Ascending aorta (tissue), 2 donors: ENCODE data around the gene SERGEF. TPM values are rescaled to one million over a fixed set of nuclear protein-coding genes. Genes with fewer than 3 reads are reported as not detected.
"Not testable (repeated sequence)": the region's sequence is repeated elsewhere in the genome, so short reads cannot be mapped to it uniquely, and the experiment has no call there.

Experiments used
- DNase-seq, 2 donors: peaks; one replicate each; pipeline ENCODE4 v3.0.0-alpha.2; 2019; ENCODE audit warnings: low spot score in 2 of 2
- H3K27ac ChIP-seq, 2 donors: fragments of 200-600 bp; sonication (generic); one replicate each; pipeline ENCODE4 v1.5.1; 2016 to 2017; ENCODE audit warnings: mild to moderate bottlenecking in 1 of 2
- H3K27me3 ChIP-seq: fragments of 200-600 bp; sonication (generic); one replicate; pipeline ENCODE4 v1.5.1; 2017
- H3K36me3 ChIP-seq, 2 donors: fragments of 200-600 bp; sonication (generic); one replicate each; pipeline ENCODE4 v1.5.1; 2016
- H3K4me1 ChIP-seq, 2 donors: fragments of 200-600 bp; sonication (generic); one replicate each; pipeline ENCODE4 v1.5.1; 2016 to 2017; ENCODE audit warnings: mild to moderate bottlenecking in 1 of 2
- H3K4me3 ChIP-seq, 2 donors: fragments of 200-600 bp; sonication (generic); one replicate each; pipeline ENCODE4 v1.5.1; 2016 to 2017; ENCODE audit warnings: mild to moderate bottlenecking in 1 of 2
- H3K9me3 ChIP-seq, 2 donors: fragments of 200-600 bp; sonication (generic); one replicate each; pipeline ENCODE4 v1.5.1; 2016
- intact Hi-C: fragments of 100-400 bp; cut with DNase I; formaldehyde crosslinking; loops from one replicate; pipeline ENCODE4 v1.15.1; 2023
- total RNA-seq: library from RNA; depleted of rRNA; stranded (reverse); fragments of >200 nt; gene quantifications from one replicate; pipeline ENCODE4 v1.1.0, GENCODE V29; 2016
- TF ChIP-seq, protein P1 (sequence below), 3 experiments: fragments of 200-600 bp in 2 of 3; fragments of 450-650 bp in 1 of 3; sonication (generic) in 2 of 3; IDR thresholded peaks; one replicate each; pipeline ENCODE4 v1.5.1; 2016 to 2019; ENCODE audit warnings: antibody characterized with exemption in 3 of 3, mild to moderate bottlenecking in 1 of 3, moderate library complexity in 1 of 3

The SERGEF gene
- total RNA-seq, 1 donor from 2014 or later: 13.6 TPM

DNA sequence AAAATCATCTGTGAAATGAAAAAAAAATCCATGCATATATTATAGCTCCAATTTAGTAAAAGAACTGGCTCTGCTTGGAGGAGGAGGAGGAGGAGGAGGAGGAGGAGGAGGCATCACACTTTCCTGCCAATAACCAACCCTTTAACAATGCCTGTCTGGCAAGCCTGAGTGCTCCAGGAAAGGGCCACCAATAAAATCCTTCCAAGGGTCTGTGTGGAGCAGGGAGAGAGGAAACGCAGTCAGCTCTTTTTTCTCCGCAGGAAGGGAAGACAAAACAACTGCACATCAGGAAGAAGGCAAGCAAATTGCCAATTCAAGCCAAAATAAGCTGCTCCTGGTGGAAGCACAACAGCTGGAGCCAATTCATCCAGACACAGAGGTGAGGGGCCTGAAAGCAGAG, 139.3 kb downstream of the SERGEF start:
- Histone ChIP-seq H3K4me3 (no peak overlapping the region), H3K4me1 (no peaks in the 10 kb centered on the region), H3K27ac (no peak overlapping the region), H3K9me3 (no peaks in the 10 kb centered on the region), H3K36me3 (peaks cover 0 to 2% of the 10 kb centered on the region in 2 donors), H3K27me3 (no peaks in the 10 kb centered on the region)
- intact Hi-C loops: no loop called here
- TF ChIP-seq, protein P1, sequence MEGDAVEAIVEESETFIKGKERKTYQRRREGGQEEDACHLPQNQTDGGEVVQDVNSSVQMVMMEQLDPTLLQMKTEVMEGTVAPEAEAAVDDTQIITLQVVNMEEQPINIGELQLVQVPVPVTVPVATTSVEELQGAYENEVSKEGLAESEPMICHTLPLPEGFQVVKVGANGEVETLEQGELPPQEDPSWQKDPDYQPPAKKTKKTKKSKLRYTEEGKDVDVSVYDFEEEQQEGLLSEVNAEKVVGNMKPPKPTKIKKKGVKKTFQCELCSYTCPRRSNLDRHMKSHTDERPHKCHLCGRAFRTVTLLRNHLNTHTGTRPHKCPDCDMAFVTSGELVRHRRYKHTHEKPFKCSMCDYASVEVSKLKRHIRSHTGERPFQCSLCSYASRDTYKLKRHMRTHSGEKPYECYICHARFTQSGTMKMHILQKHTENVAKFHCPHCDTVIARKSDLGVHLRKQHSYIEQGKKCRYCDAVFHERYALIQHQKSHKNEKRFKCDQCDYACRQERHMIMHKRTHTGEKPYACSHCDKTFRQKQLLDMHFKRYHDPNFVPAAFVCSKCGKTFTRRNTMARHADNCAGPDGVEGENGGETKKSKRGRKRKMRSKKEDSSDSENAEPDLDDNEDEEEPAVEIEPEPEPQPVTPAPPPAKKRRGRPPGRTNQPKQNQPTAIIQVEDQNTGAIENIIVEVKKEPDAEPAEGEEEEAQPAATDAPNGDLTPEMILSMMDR (IDR thresholded peaks at IDR 0.05): no peak
- DNase-seq: no peak

DNA sequence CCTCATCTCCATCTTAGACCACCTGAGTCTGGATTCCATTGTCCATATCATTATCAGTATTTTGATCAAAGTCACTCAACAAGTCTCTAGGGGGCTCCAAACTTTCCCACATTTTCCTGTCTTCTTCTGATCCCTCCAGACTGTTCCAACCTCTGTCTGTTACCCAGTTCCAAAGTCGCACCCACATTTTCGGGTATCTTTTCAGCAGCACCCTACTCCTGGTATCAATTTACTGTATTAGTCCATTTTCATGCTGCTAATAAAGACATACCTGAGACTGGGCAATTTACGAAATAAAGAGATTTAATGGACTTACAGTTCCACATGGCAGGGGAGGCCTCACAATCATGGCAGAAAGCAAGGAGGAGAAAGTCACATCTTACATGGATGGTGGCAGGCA, 144.4 kb downstream of the SERGEF start:
- H3K27ac ChIP-seq, DNase-seq, H3K27me3 ChIP-seq, intact Hi-C loops, H3K4me3 ChIP-seq, H3K4me1 ChIP-seq, H3K9me3 ChIP-seq, H3K36me3 ChIP-seq: not testable (repeated sequence)

DNA sequence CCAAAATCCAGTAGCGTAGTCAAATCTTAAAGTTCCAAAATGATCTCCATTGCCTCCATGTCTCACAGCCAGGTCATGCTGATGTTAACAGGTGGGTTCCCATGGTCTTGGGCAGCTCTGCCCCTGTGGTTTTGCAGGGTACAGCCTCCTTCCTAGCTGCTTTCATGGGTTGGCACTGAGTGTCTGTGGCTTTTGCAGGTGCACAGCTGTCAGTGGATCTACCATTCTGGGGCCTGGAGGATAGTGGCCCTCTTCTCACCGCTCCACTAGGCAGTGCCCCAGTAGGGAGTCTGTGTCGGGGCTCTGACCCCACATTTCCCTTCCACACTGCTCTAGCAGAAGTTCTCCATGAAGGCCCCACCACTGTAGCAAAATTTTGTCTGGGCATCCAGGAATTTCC, 145.5 kb downstream of the SERGEF start:
- H3K4me3 ChIP-seq: no peak overlapping the region
- TF ChIP-seq, protein P1 (IDR thresholded peaks at IDR 0.05): no peak
- H3K36me3 ChIP-seq: no peaks in the 10 kb centered on the region
- H3K4me1 ChIP-seq: no peaks in the 10 kb centered on the region
- DNase-seq: no peak
- no peak overlapping the region for H3K27ac ChIP-seq
- H3K9me3 ChIP-seq: no peaks in the 10 kb centered on the region
- intact Hi-C loops: no loop called here
- no peaks in the 10 kb centered on the region for H3K27me3 ChIP-seq

DNA sequence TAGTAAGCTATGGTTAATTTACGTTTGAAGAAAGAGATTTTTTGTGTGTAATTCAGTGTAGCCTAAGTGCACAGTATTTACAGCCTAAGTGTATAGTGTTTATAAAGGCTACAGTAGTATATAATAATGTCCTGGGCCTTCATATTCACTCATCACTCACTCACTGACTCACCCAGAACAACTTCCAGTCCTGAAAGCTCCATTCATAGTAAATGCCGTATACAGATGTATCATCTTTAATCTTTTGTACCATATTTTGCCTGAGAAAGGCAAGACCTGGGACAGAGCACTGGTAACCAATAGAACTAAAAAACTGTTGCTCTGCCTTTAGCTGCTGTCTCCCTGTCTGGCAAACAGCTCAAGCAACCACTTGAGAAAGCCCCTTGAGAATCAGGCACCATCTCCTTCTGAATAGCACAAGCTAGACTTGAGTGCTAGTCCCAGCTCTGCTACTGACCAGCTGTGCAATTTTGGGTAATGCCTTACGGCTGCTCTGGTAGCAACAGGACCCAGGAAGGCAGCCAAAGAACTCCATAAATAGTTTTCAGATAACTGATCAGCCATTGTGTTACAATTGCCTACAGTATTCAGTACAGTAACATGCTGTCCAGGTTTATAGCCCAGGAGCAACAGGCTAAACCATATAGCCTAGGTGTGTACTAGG, 146.9 kb downstream of the SERGEF start:
- TF ChIP-seq, protein P1 (IDR thresholded peaks at IDR 0.05): no peak
- DNase-seq: no peak
- H3K4me3 ChIP-seq: no peak overlapping the region
- no peaks in the 10 kb centered on the region for H3K27me3 ChIP-seq
- no peaks in the 10 kb centered on the region for H3K9me3 ChIP-seq
- H3K36me3 ChIP-seq: no peaks in the 10 kb centered on the region
- H3K27ac ChIP-seq: no peak overlapping the region
- no peaks in the 10 kb centered on the region for H3K4me1 ChIP-seq
- intact Hi-C loops: no loop called here

DNA sequence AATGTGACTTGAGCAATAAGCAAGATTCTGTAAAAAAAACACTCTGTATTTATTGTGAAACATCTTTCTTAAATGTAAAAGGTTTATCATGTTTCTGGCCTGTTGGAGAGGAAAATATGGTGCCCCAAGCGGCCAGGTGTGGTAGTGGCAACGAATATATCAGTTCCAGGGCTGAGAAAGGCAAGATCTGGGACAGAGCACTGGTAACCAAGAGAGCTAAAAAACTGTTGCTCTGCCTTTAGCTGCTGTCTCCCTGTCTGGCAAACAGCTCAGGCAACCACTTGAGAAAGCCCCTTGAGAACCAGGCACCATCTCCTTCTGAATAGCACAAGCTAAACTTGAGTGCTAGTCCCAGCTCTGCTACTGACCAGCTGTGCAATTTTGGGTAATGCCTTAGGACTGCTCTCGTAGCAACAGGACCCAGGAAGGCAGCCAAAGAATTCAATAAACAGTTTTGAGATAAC, 148.3 kb downstream of the SERGEF start:
- no peaks in the 10 kb centered on the region for H3K4me1 ChIP-seq
- intact Hi-C loops: no loop called here
- H3K9me3 ChIP-seq: no peaks in the 10 kb centered on the region
- TF ChIP-seq, protein P1 (IDR thresholded peaks at IDR 0.05): no peak
- H3K27ac ChIP-seq: no peak overlapping the region
- no peaks in the 10 kb centered on the region for H3K36me3 ChIP-seq
- H3K27me3 ChIP-seq: no peaks in the 10 kb centered on the region
- DNase-seq: no peak
- H3K4me3 ChIP-seq: no peak overlapping the region

DNA sequence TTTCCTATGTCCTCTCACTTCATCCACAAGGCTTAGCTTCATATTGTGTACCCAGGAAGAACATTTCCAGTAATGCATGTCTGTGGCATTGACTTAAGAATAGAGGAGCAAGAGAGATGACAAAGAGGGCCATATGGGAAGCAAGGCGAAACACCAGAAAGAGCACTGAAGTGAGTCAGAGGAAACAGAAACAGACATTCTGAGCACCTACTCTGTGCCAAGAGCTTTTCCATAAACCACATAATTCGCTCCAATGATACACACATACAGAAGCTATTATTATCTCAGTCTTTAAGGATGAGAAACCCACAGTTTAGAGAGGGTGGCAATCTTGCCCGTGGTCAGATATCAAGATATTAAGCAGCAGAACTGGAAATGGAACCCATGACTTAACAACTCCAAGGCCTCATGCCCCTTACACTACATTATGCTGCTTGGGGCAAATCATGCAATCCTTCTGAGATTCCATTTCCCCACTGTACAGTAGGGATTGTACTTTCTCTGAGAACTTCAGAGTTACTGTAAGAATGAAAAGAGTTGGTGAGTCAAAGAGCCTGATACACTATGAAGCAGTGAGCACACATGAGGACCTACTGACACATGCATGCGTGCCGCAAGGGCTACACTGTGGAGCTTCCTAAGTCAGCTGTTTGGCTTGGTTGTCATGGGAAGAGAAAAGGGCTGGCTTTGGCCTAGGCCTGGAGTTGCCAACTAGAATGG, 151.7 kb downstream of the SERGEF start:
- no peak for DNase-seq
- H3K4me1 ChIP-seq: no peaks in the 10 kb centered on the region
- no peaks in the 10 kb centered on the region for H3K27me3 ChIP-seq
- no peak overlapping the region for H3K27ac ChIP-seq
- H3K4me3 ChIP-seq: no peak overlapping the region
- intact Hi-C loops: no loop called here
- TF ChIP-seq, protein P1 (IDR thresholded peaks at IDR 0.05): no peak
- no peaks in the 10 kb centered on the region for H3K9me3 ChIP-seq
- no peaks in the 10 kb centered on the region for H3K36me3 ChIP-seq
